SK-MEL-5 (cell line): ENCODE data around the gene LARP6. TPM values are rescaled to one million over a fixed set of nuclear protein-coding genes. Genes with fewer than 3 reads are reported as not detected.
A peak's percentile ranks its signal among the peaks of the same experiment; 100 is the strongest.
"Not testable (repeated sequence)": the region's sequence is repeated elsewhere in the genome, so short reads cannot be mapped to it uniquely, and the experiment has no call there.

ENCODE experiments used
- DNase-seq: peaks from one replicate; pipeline ENCODE4 v3.0.0-alpha.2; 2016; ENCODE audit warnings: low read depth, low spot score
- in situ Hi-C: cut with HindIII; loops from 2 replicates; pipeline ENCODE4 v1.10.0; 2016; ENCODE audit warnings: low sequenced_read_pairs, high pct_unique_total_duplicates, low pct_unique_long_range_greater_than_20kb
- total RNA-seq: library from RNA; depleted of rRNA; stranded (reverse); fragments of >200 nt; shearing (Covaris generic); gene quantifications from 2 replicates; pipeline ENCODE4 v1.2.3, GENCODE V29; 2014

The LARP6 gene
- total RNA-seq, 1 experiment from 2014 or later = 25.4 TPM

GRCh38 chr15:70835841-70836240 is 18.1 kb downstream of the LARP6 start:
- DNase-seq = no peak
- in situ Hi-C loops = no loop called here

GRCh38 chr15:70835415-70835814 is 18.5 kb downstream of the LARP6 start:
- DNase-seq = no peak
- in situ Hi-C loops = no loop called here

DNA sequence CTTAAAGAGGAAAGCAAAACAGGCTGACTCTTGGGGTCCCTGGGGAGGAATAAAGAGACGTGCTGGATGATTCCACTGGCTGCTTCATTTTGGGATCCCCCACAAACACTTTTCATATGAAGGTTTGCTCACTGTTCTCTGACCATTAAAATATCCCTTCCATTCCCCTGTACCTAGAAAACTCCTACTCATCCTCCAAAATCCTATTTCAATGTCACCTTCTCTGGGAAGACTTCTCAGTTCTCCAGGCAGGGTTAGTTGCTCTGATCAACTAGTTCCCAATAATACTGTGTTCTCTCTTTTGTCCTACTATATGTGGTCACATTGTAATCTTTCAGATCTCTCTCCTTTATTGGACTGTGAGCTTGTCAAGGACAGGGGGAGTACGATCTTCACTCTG is 19.0 kb downstream of the LARP6 start:
- no peak for DNase-seq
- in situ Hi-C loops = no loop called here

DNA sequence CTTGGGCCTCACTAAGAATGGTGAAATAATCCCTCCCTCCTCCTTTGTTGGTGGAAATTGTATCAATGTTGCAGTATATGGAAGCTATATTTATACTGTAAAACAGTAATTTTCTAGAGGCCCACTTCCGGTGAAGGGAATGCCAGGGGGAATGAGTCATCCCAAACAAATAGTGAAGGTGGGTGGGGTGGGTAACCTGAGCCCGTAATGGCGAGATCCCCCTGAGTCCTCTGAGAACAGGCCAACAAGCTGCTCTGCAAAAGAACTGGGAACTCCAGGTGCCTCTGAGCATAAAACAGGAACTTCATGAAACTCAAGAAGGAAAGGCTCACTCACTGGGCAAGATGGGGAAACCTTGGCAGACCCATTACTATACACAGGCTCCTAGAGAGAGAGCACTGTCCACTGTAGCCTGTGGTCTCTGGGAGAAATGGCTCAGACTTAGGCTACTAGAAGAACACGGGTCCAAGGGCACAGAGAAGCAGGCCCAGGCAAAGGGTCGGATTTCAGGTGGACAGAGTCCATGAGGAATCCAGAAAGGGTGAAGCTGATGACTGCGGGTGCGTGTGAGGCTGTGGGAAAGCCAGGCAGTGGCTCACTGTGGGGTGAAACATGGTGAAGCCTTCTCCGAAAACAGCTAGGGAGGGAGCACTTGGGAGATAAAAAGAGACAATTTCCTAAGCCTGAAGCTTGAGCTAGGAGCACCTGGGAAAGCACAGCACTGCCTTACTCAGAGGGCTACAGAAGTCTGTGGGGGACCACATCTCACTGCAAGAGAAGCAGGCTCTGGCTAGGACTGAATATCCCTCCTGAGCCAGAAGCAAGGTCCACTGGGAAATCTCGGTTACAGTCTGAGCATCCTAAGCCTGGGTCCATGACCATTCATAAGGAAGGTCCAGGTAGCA is 19.8 kb downstream of the LARP6 start:
- no peak for DNase-seq
- in situ Hi-C loops = no loop called here

GRCh38 chr15:70833422-70833821 is 20.5 kb downstream of the LARP6 start:
- DNase-seq = no peak
- in situ Hi-C loops = no loop called here

DNA sequence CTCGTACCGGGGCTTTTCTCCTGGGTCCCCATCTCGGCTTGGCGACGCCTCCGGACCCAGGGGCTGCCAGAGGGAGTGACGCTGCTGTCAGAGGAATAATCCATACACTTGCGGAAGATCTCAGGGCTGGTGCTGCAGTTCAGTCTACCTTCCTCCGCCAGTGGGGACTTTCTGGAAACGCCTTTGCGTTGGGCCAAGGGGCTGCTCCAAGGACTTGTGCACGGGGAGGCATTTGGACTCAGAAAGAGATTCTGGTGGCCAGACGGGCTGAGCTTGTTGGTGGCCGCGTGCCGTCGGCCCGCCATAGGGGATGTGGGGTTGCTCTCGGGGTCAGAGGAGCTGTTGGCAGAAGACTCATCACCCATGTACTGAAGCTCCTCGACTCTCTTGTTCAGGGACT is 21.8 kb downstream of the LARP6 start:
- in situ Hi-C loops = no loop called here
- DNase-seq = no peak

DNA sequence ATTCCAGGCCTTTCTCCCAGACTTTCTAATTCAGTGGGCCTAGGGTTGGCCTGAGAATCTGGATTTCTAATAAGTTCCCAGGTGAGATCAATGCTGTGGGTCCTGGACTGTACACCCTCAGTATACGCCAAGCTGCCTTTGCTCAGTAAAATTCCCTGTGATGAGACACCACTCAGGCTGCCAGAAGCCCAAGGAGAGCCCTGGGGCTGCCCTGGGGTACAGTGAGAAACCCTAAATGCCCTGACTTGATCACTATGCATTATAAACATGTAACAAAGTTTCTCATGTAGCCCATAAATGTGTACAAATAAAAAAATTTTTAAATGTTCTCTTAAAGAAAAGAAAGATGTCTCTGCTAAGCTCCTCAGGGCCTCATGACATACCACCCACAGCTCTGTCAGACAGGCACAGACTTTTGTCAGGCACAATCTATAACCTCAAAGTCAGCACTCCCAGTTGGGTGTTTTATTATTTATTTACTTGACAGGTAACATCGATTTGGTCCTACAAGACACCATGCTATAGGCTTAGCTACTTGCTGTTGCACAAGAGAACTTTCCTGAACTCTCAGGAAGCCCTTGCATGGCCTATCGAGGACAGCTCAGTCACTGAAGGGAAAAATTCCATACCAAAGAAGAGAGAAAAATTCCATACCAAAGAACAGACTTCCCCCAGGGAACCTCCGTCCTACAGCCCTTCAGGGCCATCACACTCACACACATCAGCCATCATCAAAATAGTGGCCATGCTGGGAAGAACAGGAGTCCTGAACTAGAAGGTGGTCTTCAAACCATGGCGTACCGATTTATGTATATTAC is 22.7 kb downstream of the LARP6 start:
- DNase-seq = no peak
- in situ Hi-C loops = no loop called here

GRCh38 chr15:70830615-70831014 is 23.3 kb downstream of the LARP6 start:
- in situ Hi-C loops = no loop called here
- no peak for DNase-seq

DNA sequence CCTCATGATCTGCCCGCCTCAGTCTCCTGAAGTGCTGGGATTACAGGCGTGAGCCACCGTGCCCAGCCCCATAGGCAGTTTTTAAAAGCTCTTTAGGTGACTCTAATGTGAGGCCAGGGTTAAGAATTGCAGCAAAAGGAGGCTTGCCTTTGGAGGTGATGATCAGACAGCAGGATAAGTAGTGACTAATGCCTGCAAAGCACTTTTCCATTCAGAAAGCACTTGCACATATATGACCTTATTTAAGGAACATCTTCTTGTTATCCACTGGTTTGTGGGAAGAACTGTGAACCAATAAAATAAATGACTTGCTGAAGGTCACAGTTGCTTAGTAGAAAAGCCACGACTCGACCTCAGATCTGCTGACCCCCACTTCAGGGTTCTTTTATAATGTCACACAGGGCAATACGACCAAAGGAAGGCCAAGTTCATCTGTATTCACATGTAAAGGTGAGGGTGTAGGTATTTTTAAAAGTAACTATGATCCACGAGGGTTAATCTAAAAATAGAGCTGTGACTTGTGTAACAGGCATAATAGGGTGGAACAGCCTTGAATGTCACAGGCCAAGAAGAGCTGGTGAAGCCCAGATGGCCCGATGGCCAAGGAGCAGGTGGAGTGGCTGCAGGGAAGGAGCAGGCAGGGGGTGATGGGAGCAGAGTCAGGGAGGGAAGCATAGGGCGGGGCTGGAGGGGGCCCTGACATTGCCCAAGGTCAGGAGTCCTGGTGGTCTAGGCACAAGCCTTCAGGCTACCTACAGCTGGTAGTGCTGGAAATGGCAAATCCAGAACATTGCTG is 24.4 kb downstream of the LARP6 start:
- in situ Hi-C loops = no loop called here
- DNase-seq = no peak

GRCh38 chr15:70827721-70828120 is 26.2 kb downstream of the LARP6 start:
- no peak for DNase-seq
- in situ Hi-C loops = no loop called here

DNA sequence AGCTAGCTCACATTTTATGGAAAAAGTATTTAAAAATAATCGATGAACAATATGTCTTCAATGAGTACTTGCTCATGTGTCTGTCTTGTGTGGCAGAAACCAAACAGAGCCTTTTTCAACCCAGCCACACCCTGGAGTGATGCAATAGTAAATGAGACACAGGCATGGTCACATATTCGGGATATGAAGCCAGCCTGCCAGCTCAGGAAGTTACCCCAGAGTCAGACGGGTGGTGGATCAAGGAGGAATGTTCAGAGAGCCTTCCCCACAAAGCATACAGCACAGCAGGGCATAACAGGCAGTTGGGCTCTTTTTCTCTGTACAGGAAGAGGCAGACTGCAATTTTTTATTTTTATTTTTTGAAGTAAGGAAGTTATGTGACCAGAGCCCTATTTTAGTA is 27.3 kb downstream of the LARP6 start:
- in situ Hi-C loops = no loop called here

GRCh38 chr15:70825841-70826240 is 28.1 kb downstream of the LARP6 start:
- in situ Hi-C loops = no loop called here
- DNase-seq = no peak

More for the DNA sequence above, 27.3 kb downstream of the LARP6 start:
- peak; percentile 59 for DNase-seq

DNA sequence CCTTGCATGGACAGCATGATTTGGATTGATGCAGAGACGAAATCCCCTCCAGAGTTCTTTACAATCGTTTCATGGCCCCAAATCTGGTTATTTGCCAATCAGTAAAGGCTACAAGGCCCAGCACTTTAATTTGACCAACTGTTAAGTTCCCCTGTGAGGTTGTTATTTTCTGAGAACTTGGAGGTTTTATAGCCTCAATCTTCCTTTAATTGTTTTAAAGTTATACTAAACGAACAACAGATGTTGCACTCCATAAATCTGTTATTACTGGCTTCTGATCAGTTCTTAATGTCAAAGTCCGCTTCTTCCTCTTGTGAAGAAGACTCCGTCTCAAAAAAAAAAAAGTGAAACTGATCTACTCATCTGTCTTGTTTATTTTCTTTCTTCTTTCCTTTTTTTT is 30.8 kb downstream of the LARP6 start:
- in situ Hi-C loops = no loop called here
- no peak for DNase-seq

GRCh38 chr15:70820214-70820613 is 33.7 kb downstream of the LARP6 start:
- in situ Hi-C loops = no loop called here

GRCh38 chr15:70818580-70818979 is 35.4 kb downstream of the LARP6 start:
- in situ Hi-C loops = no loop called here

More at GRCh38 chr15:70820214-70820613, 33.7 kb downstream of the LARP6 start:
- no peak for DNase-seq

GRCh38 chr15:70817266-70817665 is 36.7 kb downstream of the LARP6 start:
- no peak for DNase-seq
- in situ Hi-C loops = no loop called here

More at GRCh38 chr15:70818580-70818979, 35.4 kb downstream of the LARP6 start:
- DNase-seq = no peak

- DNase-seq = no peak
- in situ Hi-C loops = no loop called here
These were observed 38.4 kb downstream of the LARP6 start for GRCh38 chr15:70815604-70816003.

GRCh38 chr15:70815011-70815410 is 38.9 kb downstream of the LARP6 start:
- in situ Hi-C loops, DNase-seq: not testable (repeated sequence)
